Fibroblast of villous mesenchyme (primary cell): ENCODE measurements around the gene PYGB. TPM values are rescaled to one million over a fixed set of nuclear protein-coding genes. Genes with fewer than 3 reads are reported as not detected.

ENCODE experiments used
- DNase-seq: peaks from one replicate; pipeline ENCODE4 v3.0.0-alpha.2; 2010; ENCODE audit warnings: low read depth
- H3K4me3 ChIP-seq: 2 replicates; pipeline ENCODE4 v1.5.1; 2011; ENCODE audit warnings: low read depth, mild to moderate bottlenecking, low read length
- CTCF ChIP-seq: IDR thresholded peaks from 2 replicates; pipeline ENCODE4 v1.5.1; 2012; ENCODE audit warnings: low read depth, mild to moderate bottlenecking, low read length; ENCODE audit not compliant: insufficient read depth
- total RNA-seq: library from RNA; depleted of rRNA; stranded (reverse); fragments of >200 nt; gene quantifications from 2 replicates; pipeline ENCODE4 v1.2.3, GENCODE V29; 2012

PYGB gene
- total RNA-seq, 1 donor, result 110 TPM

- no peak overlapping the region for H3K4me3 ChIP-seq
- no peak for TF ChIP-seq CTCF
- peak; percentile 43 for DNase-seq
Observed at GRCh38 chr20:25254986-25255680, 7.2 kb downstream of the PYGB start.

- no peak for TF ChIP-seq CTCF
- DNase-seq, result peak; percentile 50
- no peak overlapping the region for H3K4me3 ChIP-seq
Observed at GRCh38 chr20:25256226-25256859, 8.5 kb downstream of the PYGB start.

- TF ChIP-seq CTCF, result no peak
- H3K4me3 ChIP-seq, result no peak overlapping the region
- no peak for DNase-seq
Observed at GRCh38 chr20:25257130-25257529, 9.2 kb downstream of the PYGB start.

- DNase-seq, result no peak
- no peak overlapping the region for H3K4me3 ChIP-seq
- no peak for TF ChIP-seq CTCF
Observed at GRCh38 chr20:25257756-25258475, 10.0 kb downstream of the PYGB start.

- TF ChIP-seq CTCF, result no peak
- H3K4me3 ChIP-seq, result no peak overlapping the region
- DNase-seq, result no peak
Observed at GRCh38 chr20:25258476-25258805, 10.6 kb downstream of the PYGB start.

GRCh38 chr20:25258828-25259227, 10.9 kb downstream of the PYGB start:
- no peak overlapping the region for H3K4me3 ChIP-seq
- DNase-seq, result no peak
- no peak for TF ChIP-seq CTCF

- no peak overlapping the region for H3K4me3 ChIP-seq
- no peak for TF ChIP-seq CTCF
- DNase-seq, result no peak
Observed at GRCh38 chr20:25259358-25259757, 11.5 kb downstream of the PYGB start.
